SK-N-SH (cell line): ENCODE results near the gene ABCG1. TPM values are rescaled to one million over a fixed set of nuclear protein-coding genes. Genes with fewer than 3 reads are reported as not detected.

Experiments used
- CTCF ChIA-PET: fragments of 300-600, 350-600 bp; formaldehyde crosslinking; extraction: SDS; loops from one replicate; lab custom pipeline; 2021; lab: Yijun Ruan, JAX
- POLR2A ChIA-PET: fragments of 350-600 bp; sonication (Branson Sonifier 250); formaldehyde crosslinking; extraction: SDS; loops from one replicate; lab custom pipeline; 2020; ENCODE audit warnings: antibody characterized with exemption, inconsistent platforms; lab: Yijun Ruan, JAX
- DNase-seq: peaks from one replicate; pipeline ENCODE4 v3.0.0; 2012
- H2AFZ ChIP-seq: fragments of 200-600 bp; sonication (generic); 2 replicates; pipeline ENCODE4 v1.8.1; 2016; ENCODE audit warnings: antibody characterized with exemption, mild to moderate bottlenecking, low read depth
- H3F3A ChIP-seq: fragments of 200-600 bp; sonication (generic); replicated peaks from 2 replicates; pipeline ENCODE3; 2016; ENCODE audit warnings: antibody characterized with exemption, mild to moderate bottlenecking; ENCODE audit not compliant: insufficient read depth
- H3K27ac ChIP-seq, 2 experiments: fragments of 200-500 bp in 1 of 2; fragments of 200-600 bp in 1 of 2; sonication (Bioruptor generic) in 1 of 2; sonication (generic), shearing (Covaris generic) in 1 of 2; 2 replicates each; pipeline versions ENCODE4 v1.5.1 to v1.6.1; 2014 to 2016; ENCODE audit warnings: low read depth in 2 of 2, inconsistent platforms in 1 of 2, low read length in 1 of 2, mild to moderate bottlenecking in 1 of 2, mixed read lengths in 1 of 2
- H3K27me3 ChIP-seq: fragments of 200-600 bp; sonication (generic), shearing (Covaris generic); 2 replicates; pipeline ENCODE4 v1.6.1; 2016; ENCODE audit warnings: mixed run types; ENCODE audit not compliant: insufficient read depth
- H3K36me3 ChIP-seq, 2 experiments: fragments of 200-500 bp in 1 of 2; fragments of 200-600 bp in 1 of 2; sonication (Bioruptor generic) in 1 of 2; sonication (generic) in 1 of 2; replicated peaks in 1 of 2; 2 replicates each; pipeline versions ENCODE3 to v1.5.1; 2014 to 2016; ENCODE audit warnings: low read length in 1 of 2, mild to moderate bottlenecking in 1 of 2; ENCODE audit not compliant: insufficient read depth in 2 of 2, control insufficient read depth in 1 of 2
- H3K4me1 ChIP-seq, 2 experiments: fragments of 200-500 bp in 1 of 2; fragments of 200-600 bp in 1 of 2; sonication (Bioruptor generic) in 1 of 2; sonication (generic), shearing (Covaris generic) in 1 of 2; 2 replicates each; pipeline versions ENCODE4 v1.5.1 to v1.6.1; 2014 to 2016; ENCODE audit warnings: low read depth in 1 of 2, low read length in 1 of 2, mixed run types in 1 of 2; ENCODE audit not compliant: insufficient read depth in 2 of 2, control insufficient read depth in 1 of 2
- H3K4me2 ChIP-seq: fragments of 200-600 bp; sonication (generic), shearing (Covaris generic); 2 replicates; pipeline ENCODE4 v1.6.1; 2017; ENCODE audit warnings: mixed run types
- H3K4me3 ChIP-seq, 2 experiments: fragments of 200-500 bp in 1 of 2; fragments of 200-600 bp in 1 of 2; sonication (Bioruptor generic) in 1 of 2; sonication (generic), shearing (Covaris generic) in 1 of 2; 2 replicates each; pipeline versions ENCODE4 v1.5.1 to v1.8.1; 2014 to 2016; ENCODE audit warnings: low read depth in 2 of 2, inconsistent platforms in 1 of 2, low read length in 1 of 2, mild to moderate bottlenecking in 1 of 2, mixed read lengths in 1 of 2, moderate library complexity in 1 of 2
- H3K79me2 ChIP-seq: fragments of 200-600 bp; sonication (generic); 2 replicates; pipeline ENCODE4 v1.8.1; 2017; ENCODE audit warnings: mild to moderate bottlenecking; ENCODE audit not compliant: insufficient read depth
- H3K9ac ChIP-seq: fragments of 200-600 bp; sonication (generic); 2 replicates; pipeline ENCODE4 v1.6.1; 2017; ENCODE audit warnings: mixed run types
- H3K9me2 ChIP-seq: fragments of 200-600 bp; sonication (generic); 2 replicates; pipeline ENCODE4 v1.6.1; 2017; ENCODE audit warnings: mixed run types
- H3K9me3 ChIP-seq: fragments of 200-600 bp; sonication (generic); 2 replicates; pipeline ENCODE4 v1.6.1; 2017; ENCODE audit warnings: mixed run types, mild to moderate bottlenecking, moderate library complexity
- H4K20me1 ChIP-seq: fragments of 200-600 bp; sonication (generic); 2 replicates; pipeline ENCODE4 v1.6.1; 2017; ENCODE audit warnings: mild to moderate bottlenecking, mixed run types; ENCODE audit not compliant: insufficient read depth
- FOXJ3 ChIP-seq: sonication (generic); formaldehyde crosslinking; IDR thresholded peaks from 2 replicates; pipeline ENCODE4 v1.5.1; 2020; ENCODE audit warnings: mild to moderate bottlenecking, missing genetic modification reagents
- GABPA ChIP-seq: IDR thresholded peaks from 2 replicates; pipeline ENCODE4 v1.4.0; 2012; ENCODE audit warnings: low read depth, mild to moderate bottlenecking
- MEF2A ChIP-seq: IDR thresholded peaks from 2 replicates; pipeline ENCODE4 v1.4.0; 2012; ENCODE audit warnings: low read depth, borderline replicate concordance
- NFIC ChIP-seq: IDR thresholded peaks from 2 replicates; pipeline ENCODE4 v1.4.0; 2012; ENCODE audit warnings: borderline replicate concordance
- NRF1 ChIP-seq: IDR thresholded peaks from 2 replicates; pipeline ENCODE4 v1.6.1; 2012; ENCODE audit warnings: low read depth, mild to moderate bottlenecking, low read length
- RAD21 ChIP-seq: IDR thresholded peaks from 2 replicates; pipeline ENCODE4 v1.6.1; 2012; ENCODE audit warnings: mild to moderate bottlenecking, low read length
- RCOR1 ChIP-seq: fragments of 150-350 bp; IDR thresholded peaks from 2 replicates; pipeline ENCODE4 v1.6.1; 2017; ENCODE audit warnings: antibody characterized with exemption, low read length
- RFX5 ChIP-seq: IDR thresholded peaks from 2 replicates; pipeline ENCODE4 v1.6.1; 2012; ENCODE audit warnings: mild to moderate bottlenecking, improper control_type of control experiment, low read length
- RXRA ChIP-seq: IDR thresholded peaks from 2 replicates; pipeline ENCODE4 v1.4.0; 2012; ENCODE audit warnings: low read depth, mild to moderate bottlenecking, borderline replicate concordance
- SIN3A ChIP-seq: IDR thresholded peaks from 2 replicates; pipeline ENCODE4 v1.6.1; 2012; ENCODE audit warnings: low read depth, mild to moderate bottlenecking, low read length, moderate library complexity, borderline replicate concordance
- SMC3 ChIP-seq: IDR thresholded peaks from 2 replicates; pipeline ENCODE4 v1.6.1; 2012; ENCODE audit warnings: low read depth, low read length, improper control_type of control experiment
- YY1 ChIP-seq: IDR thresholded peaks from 2 replicates; pipeline ENCODE4 v1.4.0; 2012; ENCODE audit warnings: low read depth, mild to moderate bottlenecking
- WGBS: methylation state at CpG from one replicate; pipeline ENCODE4 v1.1.6; 2017; ENCODE audit warnings: low lambda C conversion rate; 5-methylcytosine and 5-hydroxymethylcytosine counted together
- polyA plus RNA-seq, 3 experiments: library from polyadenylated mRNA; depleted of rRNA; stranded (reverse); fragments of >200 nt; gene quantifications; 2 replicates each; pipeline ENCODE4 v1.2.3, GENCODE V29; 2012
- TF ChIP-seq, protein P1 (sequence below): fragments of 150-350 bp; IDR thresholded peaks from 2 replicates; pipeline ENCODE4 v1.6.1; 2016; ENCODE audit warnings: mild to moderate bottlenecking, low read depth, low read length
- TF ChIP-seq, protein P2 (sequence below): IDR thresholded peaks from 2 replicates; pipeline ENCODE4 v1.4.0; 2012; ENCODE audit warnings: low read depth, borderline replicate concordance
- TF ChIP-seq, protein P3 (sequence below): IDR thresholded peaks from 2 replicates; pipeline ENCODE4 v1.4.0; 2012; ENCODE audit warnings: low read depth
- TF ChIP-seq, protein P4 (sequence below): IDR thresholded peaks from 2 replicates; pipeline ENCODE4; 2012

The ABCG1 gene
- polyA plus RNA-seq, 1 of the 3 experiments (the other 2 are of a cell fraction), result 0.07 TPM

DNA sequence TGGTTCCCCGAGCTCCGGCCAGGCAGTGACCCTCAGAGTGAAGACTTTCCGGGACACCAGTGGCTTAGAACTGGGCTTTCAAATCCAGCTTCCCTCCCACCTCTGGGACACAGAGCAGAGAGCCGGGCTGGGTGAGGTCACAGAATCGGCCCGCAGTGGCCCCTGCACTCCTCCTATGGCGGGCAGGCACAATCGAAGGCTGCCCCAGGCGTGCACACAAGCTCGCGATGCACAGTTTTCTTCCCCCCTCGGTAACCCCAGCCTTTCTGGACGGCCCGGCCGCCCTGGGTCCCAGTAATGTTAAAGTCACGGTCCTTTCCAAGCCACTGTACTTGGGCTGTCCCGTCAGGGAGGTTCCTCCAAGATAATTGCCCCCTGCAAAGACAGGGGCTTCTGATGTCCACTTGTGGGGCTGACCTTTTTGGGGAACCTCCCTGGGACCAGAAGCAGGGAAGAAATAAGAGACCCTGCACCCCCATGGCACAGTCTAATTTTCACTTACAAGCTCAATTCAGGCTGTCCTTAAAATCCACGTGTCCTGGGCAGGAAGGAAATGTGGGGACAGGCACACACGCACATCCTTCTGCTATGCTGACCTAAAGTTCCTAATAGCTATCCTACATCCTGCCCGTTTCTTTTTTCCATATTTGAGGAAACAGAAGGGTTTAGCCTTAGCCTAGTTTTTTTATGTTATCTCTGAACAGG, 82.6 kb downstream of the ABCG1 start:
- H3K4me2 ChIP-seq, result no peak overlapping the region
- no peak overlapping the region for H3K4me3 ChIP-seq
- peaks cover 0 to 9% of the 10 kb centered on the region in 2 experiments; a peak in 1 of 4 replicates for H3K4me1 ChIP-seq
- no peak for DNase-seq
- no peaks in the 10 kb centered on the region for H3F3A ChIP-seq
- ChIA-PET CTCF (interaction anchor here (1.4 to 1.5 kb wide), 2 partner anchors 9 to 156 kb away, joined by 3 to 14 read pairs; no protein-coding TSS in a partner anchor), POLR2A (no interaction called here)
- WGBS, result 61% methylated on average over 13 of the region's 20 CpGs
- H3K9ac ChIP-seq, result no peak overlapping the region
- H3K79me2 ChIP-seq, result no peaks in the 10 kb centered on the region
- no peaks in the 10 kb centered on the region for H3K9me2 ChIP-seq
- H3K9me3 ChIP-seq, result no peaks in the 10 kb centered on the region
- H3K27me3 ChIP-seq, result no peaks in the 10 kb centered on the region
- TF ChIP-seq RAD21, result no peak
- TF ChIP-seq NFIC, result no peak
- TF ChIP-seq SMC3, result no peak
- TF ChIP-seq, protein P1, sequence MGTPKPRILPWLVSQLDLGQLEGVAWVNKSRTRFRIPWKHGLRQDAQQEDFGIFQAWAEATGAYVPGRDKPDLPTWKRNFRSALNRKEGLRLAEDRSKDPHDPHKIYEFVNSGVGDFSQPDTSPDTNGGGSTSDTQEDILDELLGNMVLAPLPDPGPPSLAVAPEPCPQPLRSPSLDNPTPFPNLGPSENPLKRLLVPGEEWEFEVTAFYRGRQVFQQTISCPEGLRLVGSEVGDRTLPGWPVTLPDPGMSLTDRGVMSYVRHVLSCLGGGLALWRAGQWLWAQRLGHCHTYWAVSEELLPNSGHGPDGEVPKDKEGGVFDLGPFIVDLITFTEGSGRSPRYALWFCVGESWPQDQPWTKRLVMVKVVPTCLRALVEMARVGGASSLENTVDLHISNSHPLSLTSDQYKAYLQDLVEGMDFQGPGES, result no peak
- no peak for TF ChIP-seq YY1
- TF ChIP-seq MEF2A, result no peak
- no peak for TF ChIP-seq NRF1
- no peak for TF ChIP-seq RXRA
- TF ChIP-seq SIN3A, result no peak
- no peak for TF ChIP-seq RFX5
- TF ChIP-seq, protein P2, sequence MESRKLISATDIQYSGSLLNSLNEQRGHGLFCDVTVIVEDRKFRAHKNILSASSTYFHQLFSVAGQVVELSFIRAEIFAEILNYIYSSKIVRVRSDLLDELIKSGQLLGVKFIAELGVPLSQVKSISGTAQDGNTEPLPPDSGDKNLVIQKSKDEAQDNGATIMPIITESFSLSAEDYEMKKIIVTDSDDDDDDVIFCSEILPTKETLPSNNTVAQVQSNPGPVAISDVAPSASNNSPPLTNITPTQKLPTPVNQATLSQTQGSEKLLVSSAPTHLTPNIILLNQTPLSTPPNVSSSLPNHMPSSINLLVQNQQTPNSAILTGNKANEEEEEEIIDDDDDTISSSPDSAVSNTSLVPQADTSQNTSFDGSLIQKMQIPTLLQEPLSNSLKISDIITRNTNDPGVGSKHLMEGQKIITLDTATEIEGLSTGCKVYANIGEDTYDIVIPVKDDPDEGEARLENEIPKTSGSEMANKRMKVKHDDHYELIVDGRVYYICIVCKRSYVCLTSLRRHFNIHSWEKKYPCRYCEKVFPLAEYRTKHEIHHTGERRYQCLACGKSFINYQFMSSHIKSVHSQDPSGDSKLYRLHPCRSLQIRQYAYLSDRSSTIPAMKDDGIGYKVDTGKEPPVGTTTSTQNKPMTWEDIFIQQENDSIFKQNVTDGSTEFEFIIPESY, result no peak
- TF ChIP-seq, protein P3, sequence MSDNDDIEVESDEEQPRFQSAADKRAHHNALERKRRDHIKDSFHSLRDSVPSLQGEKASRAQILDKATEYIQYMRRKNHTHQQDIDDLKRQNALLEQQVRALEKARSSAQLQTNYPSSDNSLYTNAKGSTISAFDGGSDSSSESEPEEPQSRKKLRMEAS, result no peak
- no peaks in the 10 kb centered on the region for H3K36me3 ChIP-seq
- no peak overlapping the region for H2AFZ ChIP-seq
- no peaks in the 10 kb centered on the region for H4K20me1 ChIP-seq
- no peak overlapping the region for H3K27ac ChIP-seq

DNA sequence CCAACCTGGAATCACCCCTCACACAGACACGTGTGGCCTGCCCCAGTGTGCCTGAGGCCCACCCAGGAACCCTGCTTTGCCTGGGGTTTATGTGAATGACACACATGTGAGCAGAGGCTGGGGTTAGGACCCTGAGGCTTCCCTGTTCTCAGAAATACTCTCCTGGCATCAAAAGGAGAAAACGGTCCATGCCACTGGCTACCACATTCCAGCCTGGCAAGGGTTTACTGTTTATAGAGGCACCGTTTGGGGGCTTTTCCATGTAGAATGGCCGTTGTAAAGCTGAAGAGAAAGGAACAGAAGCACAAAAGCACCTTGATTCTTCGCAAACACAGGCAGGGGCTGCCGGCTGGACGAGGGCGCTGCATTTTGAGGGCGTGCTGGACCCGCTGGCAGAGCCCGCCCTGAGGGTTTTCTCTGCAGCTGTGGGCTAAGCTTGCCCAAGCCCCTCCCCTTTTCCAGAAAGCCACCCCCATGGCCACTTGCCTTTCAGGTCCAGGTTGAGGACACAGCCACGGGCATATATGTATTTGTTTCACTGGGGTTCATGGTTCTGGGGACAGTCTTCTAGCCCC, 83.2 kb downstream of the ABCG1 start:
- Histone ChIP-seq H3K4me1 (peaks cover 0 to 9% of the 10 kb centered on the region in 2 experiments; a peak in 1 of 4 replicates), H3K36me3 (no peaks in the 10 kb centered on the region), H3K79me2 (no peaks in the 10 kb centered on the region), H3K4me2 (no peak overlapping the region), H2AFZ (no peak overlapping the region), H4K20me1 (no peaks in the 10 kb centered on the region), H3K9me3 (no peaks in the 10 kb centered on the region), H3K9ac (no peak overlapping the region), H3F3A (no peaks in the 10 kb centered on the region), H3K9me2 (no peaks in the 10 kb centered on the region), H3K27me3 (no peaks in the 10 kb centered on the region), H3K27ac (no peak overlapping the region), H3K4me3 (no peak overlapping the region)
- CTCF ChIA-PET, result interaction anchor here (1.4 to 1.7 kb wide), 3 partner anchors 8 to 156 kb away, joined by 3 to 14 read pairs (median 4); no protein-coding TSS in a partner anchor
- peak; percentile 57 for DNase-seq
- TF ChIP-seq NRF1, result no peak
- TF ChIP-seq SIN3A, result no peak
- no peak for TF ChIP-seq FOXJ3 (CRISPR knock-in tag)
- TF ChIP-seq RCOR1, result no peak
- TF ChIP-seq, protein P4, sequence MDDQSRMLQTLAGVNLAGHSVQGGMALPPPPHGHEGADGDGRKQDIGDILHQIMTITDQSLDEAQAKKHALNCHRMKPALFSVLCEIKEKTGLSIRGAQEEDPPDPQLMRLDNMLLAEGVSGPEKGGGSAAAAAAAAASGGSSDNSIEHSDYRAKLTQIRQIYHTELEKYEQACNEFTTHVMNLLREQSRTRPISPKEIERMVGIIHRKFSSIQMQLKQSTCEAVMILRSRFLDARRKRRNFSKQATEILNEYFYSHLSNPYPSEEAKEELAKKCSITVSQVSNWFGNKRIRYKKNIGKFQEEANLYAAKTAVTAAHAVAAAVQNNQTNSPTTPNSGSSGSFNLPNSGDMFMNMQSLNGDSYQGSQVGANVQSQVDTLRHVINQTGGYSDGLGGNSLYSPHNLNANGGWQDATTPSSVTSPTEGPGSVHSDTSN, result no peak
- TF ChIP-seq, protein P2, result no peak
- TF ChIP-seq GABPA, result no peak
- POLR2A ChIA-PET, result no interaction called here
- WGBS, result 13% methylated on average over 5 of the region's 12 CpGs
